Measurements from ENCODE around the gene RPN1.

DNA sequence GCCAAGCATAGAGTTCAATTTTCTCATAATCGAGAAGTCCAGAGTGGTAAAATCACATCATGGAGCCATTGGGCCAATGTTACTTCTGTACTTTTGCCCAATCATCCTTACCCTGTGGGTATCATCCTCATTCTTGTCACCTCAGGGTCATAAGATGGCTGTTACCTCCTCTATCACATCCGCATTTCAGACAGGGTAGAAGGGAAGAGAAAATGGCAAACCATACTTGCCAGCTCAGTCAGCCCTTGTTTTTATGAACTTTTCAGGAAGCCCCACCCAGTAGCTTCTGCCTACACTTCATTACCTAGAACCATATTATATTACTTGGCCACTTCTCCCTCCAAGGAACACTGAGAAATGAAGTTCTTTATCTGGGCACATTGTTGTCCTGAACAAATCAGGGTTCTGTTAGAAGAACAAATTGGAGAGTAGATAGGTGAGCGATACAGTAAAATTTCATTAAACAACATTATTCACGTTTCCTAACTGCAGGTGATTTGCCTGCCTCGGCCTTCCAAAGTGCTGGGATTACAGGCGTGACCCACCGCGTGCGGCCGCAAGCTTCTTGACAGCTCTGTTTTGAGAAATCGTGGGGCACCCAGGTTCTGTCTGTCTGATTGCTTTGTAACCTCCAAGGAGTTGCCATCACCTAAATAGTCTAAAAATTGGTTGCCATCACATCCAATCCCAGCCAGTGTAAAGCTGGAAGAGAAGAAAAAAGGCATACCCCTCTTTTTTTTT is 34.5 kb upstream of the RPN1 start:
- TF ChIP-seq, protein P1, sequence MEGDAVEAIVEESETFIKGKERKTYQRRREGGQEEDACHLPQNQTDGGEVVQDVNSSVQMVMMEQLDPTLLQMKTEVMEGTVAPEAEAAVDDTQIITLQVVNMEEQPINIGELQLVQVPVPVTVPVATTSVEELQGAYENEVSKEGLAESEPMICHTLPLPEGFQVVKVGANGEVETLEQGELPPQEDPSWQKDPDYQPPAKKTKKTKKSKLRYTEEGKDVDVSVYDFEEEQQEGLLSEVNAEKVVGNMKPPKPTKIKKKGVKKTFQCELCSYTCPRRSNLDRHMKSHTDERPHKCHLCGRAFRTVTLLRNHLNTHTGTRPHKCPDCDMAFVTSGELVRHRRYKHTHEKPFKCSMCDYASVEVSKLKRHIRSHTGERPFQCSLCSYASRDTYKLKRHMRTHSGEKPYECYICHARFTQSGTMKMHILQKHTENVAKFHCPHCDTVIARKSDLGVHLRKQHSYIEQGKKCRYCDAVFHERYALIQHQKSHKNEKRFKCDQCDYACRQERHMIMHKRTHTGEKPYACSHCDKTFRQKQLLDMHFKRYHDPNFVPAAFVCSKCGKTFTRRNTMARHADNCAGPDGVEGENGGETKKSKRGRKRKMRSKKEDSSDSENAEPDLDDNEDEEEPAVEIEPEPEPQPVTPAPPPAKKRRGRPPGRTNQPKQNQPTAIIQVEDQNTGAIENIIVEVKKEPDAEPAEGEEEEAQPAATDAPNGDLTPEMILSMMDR (conservative IDR thresholded peaks at IDR 0.05; ENCODE audit: low read length), result no peak
- TF ChIP-seq EZH2phosphoT487 (IDR thresholded peaks at IDR 0.05; ENCODE audit: borderline replicate concordance, low read depth, low read length), result no peak
